HCT116 (cell line): ENCODE data around the gene MBNL2.

ENCODE experiments used
- ATF3 ChIP-seq: IDR thresholded peaks from 2 replicates; pipeline ENCODE4 v1.6.1; 2012
- CTCF ChIP-seq, 3 experiments: fragments of 200-600 bp in 1 of 3; sonication (generic) in 1 of 3; IDR thresholded peaks in 2 of 3; conservative IDR thresholded peaks in 1 of 3; 2 replicates each; pipeline ENCODE4 v1.5.1; 2012 to 2017; ENCODE audit warnings: low read depth in 2 of 3, low read length in 2 of 3, antibody characterized with exemption in 1 of 3, borderline replicate concordance in 1 of 3, control low read depth in 1 of 3, mild to moderate bottlenecking in 1 of 3, mixed read lengths in 1 of 3, mixed run types in 1 of 3, moderate library complexity in 1 of 3; ENCODE audit not compliant: insufficient read depth in 1 of 3
- ELF1 ChIP-seq: IDR thresholded peaks from 2 replicates; pipeline ENCODE4 v1.6.1; 2012; ENCODE audit warnings: low read depth, borderline replicate concordance
- POLR2AphosphoS5 ChIP-seq: IDR thresholded peaks from 2 replicates; pipeline ENCODE4 v1.6.1; 2011; ENCODE audit warnings: mild to moderate bottlenecking, low read depth, low read length, moderate library complexity
- TF ChIP-seq, protein P1 (sequence below): IDR thresholded peaks from 2 replicates; pipeline ENCODE4 v1.6.1; 2012; ENCODE audit warnings: low read depth

DNA sequence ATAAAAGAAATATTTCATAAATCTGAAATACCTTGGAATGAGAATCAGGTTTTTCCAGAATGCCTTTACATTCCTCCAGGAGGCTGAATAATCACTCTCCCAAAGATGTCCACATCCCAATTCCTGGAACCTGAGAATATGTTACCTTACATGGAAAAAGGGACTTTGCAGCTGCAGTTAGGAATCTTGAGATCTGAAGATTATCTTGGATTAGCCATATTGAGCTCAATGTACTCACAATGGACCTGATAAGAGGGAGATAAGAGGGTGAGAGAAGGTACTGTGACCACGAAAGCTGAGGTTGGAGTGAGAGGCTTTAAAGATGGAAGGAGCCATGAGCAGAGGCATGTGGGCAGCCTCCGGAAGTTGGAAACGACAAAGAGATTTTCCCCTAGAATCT, 36.8 kb upstream of the MBNL2 start:
- TF ChIP-seq ELF1 (no peak), ATF3 (no peak), POLR2AphosphoS5 (no peak), CTCF (IDR thresholded peaks at IDR 0.05 in 2 of 3, conservative IDR thresholded peaks at IDR 0.05 in 1 of 3; ENCODE audit: borderline replicate concordance in 1 of 3, insufficient read depth in 1 of 3, low read depth in 2 of 3, low read length in 2 of 3) (no peak)
- TF ChIP-seq, protein P1, sequence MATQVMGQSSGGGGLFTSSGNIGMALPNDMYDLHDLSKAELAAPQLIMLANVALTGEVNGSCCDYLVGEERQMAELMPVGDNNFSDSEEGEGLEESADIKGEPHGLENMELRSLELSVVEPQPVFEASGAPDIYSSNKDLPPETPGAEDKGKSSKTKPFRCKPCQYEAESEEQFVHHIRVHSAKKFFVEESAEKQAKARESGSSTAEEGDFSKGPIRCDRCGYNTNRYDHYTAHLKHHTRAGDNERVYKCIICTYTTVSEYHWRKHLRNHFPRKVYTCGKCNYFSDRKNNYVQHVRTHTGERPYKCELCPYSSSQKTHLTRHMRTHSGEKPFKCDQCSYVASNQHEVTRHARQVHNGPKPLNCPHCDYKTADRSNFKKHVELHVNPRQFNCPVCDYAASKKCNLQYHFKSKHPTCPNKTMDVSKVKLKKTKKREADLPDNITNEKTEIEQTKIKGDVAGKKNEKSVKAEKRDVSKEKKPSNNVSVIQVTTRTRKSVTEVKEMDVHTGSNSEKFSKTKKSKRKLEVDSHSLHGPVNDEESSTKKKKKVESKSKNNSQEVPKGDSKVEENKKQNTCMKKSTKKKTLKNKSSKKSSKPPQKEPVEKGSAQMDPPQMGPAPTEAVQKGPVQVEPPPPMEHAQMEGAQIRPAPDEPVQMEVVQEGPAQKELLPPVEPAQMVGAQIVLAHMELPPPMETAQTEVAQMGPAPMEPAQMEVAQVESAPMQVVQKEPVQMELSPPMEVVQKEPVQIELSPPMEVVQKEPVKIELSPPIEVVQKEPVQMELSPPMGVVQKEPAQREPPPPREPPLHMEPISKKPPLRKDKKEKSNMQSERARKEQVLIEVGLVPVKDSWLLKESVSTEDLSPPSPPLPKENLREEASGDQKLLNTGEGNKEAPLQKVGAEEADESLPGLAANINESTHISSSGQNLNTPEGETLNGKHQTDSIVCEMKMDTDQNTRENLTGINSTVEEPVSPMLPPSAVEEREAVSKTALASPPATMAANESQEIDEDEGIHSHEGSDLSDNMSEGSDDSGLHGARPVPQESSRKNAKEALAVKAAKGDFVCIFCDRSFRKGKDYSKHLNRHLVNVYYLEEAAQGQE, result no peak
